Stomach (tissue), 4 donors: ENCODE measurements around the gene DSEL.

ENCODE experiments used
- CTCF ChIP-seq, 7 experiments: fragments of 450-650 bp in 4 of 7; fragments of 200-600 bp in 3 of 7; sonication (generic) in 3 of 7; IDR thresholded peaks; one replicate each; pipeline ENCODE4 v1.5.1; 2016 to 2019; ENCODE audit warnings: antibody characterized with exemption in 7 of 7, control low read depth in 2 of 7, mild to moderate bottlenecking in 1 of 7
- EP300 ChIP-seq: sonication (generic); formaldehyde crosslinking; IDR thresholded peaks from one replicate; pipeline ENCODE4 v1.6.1; 2017; ENCODE audit warnings: antibody characterized with exemption
- POLR2A ChIP-seq, 4 donors: fragments of 450-650 bp; IDR thresholded peaks; one replicate each; pipeline ENCODE4 v1.6.1; 2016; ENCODE audit warnings: antibody characterized with exemption in 4 of 4, control low read depth in 2 of 4, mild to moderate bottlenecking in 1 of 4, moderate library complexity in 1 of 4
- POLR2AphosphoS5 ChIP-seq, 3 donors: sonication (generic); formaldehyde crosslinking; IDR thresholded peaks; one replicate each; pipeline ENCODE4 v1.6.1; 2016; ENCODE audit warnings: antibody characterized with exemption in 3 of 3

GRCh38 chr18:67476585-67476984 lies 39.9 kb downstream of the DSEL start:
- TF ChIP-seq POLR2A (IDR thresholded peaks at IDR 0.05), result no peak
- no peak for TF ChIP-seq CTCF (IDR thresholded peaks at IDR 0.05)
- no peak for TF ChIP-seq POLR2AphosphoS5 (IDR thresholded peaks at IDR 0.05)
- TF ChIP-seq EP300, result no peak
